NCI-H2196 treated with DMSO at 0.1 percent for 48 hours (cell line): ENCODE measurements around the gene CMSS1.
"Not testable (repeated sequence)": the region's sequence is repeated elsewhere in the genome, so short reads cannot be mapped to it uniquely, and the experiment has no call there.

Experiments
- DNase-seq: peaks from one replicate; lab custom pipeline; 2025; ENCODE audit not compliant: unreplicated experiment; lab: John Stamatoyannopoulos, UW

CMSS1 gene

DNA sequence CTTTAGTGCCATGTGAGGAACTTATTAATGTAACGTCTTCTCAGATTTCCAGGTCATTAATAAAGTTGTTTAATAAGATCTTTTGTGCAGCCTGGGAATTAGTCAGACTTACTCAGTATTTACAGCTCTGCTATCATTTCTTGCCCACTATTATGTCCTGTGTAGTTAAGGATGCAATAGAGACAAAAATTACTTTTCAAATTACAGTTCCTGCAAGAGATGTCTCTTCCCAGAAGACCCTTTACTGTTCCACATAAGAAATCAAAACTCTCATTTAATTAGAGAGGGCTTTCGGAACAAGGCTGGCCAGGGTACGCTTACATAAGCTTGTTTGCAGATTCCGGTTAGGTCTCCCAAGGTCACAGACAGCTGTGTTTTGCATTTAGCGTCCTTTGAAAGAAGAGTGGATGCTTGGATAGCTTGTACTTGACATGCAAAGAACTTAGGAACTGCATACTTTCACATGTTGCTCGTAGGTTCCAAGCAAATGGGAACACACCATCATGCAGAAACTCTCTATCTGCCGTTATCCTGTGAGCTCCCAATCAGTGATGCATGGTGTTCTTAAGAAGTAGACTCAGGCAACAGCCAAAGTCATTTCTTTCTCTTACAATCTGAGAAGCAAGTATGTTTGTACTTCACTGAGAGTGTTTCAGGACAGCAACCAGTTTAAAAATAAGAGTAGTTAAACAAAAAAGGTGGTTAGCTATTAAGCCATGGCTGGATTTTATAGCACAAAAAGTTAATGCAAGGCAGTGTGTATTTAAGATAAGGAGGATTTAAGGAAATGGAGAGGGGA is 259.3 kb downstream of the CMSS1 start:
- DNase-seq: no peak

DNA sequence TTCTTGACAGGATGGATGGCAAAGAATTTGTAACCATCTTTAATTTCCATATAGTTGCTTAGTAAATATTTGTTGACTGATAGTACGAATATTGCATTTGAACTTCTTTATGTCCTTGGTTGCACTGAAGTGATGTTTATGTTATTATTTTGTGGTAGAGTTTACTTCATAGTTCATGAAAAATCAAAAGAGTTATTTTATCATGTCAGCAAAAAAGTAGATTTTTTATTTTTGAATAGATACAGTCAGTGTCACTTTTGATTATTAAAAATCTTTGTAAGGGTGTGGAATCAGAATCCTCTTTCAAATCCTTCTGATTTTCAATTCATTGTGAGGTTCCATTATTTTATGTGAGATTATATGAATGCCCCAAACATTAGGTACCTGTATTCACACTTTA is 261.7 kb downstream of the CMSS1 start:
- no peak for DNase-seq

DNA sequence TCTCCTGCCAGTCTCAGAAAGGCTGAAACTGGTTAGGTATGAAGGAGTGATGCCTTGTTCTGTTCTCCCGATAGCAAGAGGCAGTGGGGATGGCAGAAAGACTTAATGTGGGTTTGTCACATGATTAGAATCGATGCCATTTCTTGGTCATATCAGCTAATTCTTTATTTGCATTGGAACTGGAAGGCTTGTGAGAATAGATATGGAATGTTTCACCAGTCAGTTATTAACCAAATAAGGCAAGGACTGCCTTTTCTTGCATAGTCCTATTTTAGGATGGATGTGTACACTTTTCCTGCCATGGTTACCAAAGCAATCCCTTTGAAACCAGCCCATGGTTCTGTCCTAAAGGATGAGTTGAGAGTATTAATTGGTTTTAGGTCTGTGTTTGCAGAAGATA is 262.9 kb downstream of the CMSS1 start:
- DNase-seq: no peak

DNA sequence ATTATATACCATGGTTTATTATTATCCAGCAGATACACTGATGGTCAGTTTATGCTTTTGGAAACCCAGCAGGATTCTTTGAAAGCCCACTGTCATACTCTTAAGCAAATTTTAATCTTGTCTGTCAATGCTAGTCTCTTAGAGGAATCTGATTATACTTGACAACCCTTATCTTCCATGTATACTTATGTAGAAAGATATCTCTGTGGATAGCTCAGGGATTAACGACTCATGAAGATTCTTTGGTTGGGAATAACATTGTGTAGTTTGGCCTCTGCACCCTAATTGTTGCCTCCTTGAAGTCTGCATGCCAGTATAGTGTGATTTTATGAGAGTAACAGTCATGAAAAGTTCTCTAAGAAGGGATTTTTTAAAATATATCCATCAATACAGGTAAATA is 263.6 kb downstream of the CMSS1 start:
- DNase-seq: no peak

DNA sequence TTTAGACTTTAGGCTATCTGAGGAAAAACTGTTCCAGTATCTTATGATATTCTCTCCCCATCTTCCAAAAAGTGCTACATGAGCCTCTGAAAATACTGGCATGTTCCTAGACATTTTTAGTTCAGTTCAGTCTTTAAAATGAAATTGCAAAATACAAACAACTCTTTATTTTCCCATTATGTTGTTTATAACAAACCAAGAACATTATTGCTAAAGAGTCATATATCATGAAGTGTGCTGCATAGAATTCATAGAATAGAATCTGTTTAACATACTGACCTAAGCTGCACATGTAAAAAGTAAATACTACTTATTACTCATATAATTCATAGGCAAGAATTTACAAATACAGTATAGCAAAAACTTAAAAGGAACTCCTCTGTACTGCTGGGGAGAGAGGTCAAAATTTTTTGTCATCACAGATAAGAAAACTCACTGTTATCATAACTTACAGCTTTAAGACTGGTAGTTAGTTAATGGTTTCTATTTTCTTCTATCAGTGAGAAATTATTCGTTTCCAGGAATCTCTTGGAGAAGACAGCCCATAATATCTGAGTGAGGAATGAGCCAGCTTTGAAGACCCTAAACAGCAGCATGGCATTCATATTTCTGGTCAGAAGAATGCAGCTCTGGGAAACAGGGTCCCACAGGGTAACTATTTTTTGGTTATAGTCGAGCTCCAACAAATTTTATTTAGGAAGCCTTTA is 264.5 kb downstream of the CMSS1 start:
- no peak for DNase-seq

DNA sequence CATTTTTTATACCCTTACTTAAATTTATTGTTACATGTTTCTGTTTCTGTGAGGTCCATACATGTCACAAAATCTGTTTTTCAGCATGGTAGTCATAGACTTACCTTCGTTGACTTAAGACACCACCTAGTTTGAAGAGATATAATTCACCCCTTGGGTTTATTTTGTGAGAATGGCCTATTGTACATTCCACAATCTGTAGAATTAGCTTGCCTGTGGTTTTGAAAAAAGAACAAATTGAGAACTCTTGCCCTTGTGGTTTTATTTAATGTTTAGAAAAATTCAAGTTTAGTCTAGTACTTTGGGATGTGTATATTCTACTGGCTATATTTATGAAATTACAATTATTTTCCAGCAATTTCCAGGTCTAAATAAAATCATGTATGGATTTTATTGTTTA is 265.1 kb downstream of the CMSS1 start:
- no peak for DNase-seq

DNA sequence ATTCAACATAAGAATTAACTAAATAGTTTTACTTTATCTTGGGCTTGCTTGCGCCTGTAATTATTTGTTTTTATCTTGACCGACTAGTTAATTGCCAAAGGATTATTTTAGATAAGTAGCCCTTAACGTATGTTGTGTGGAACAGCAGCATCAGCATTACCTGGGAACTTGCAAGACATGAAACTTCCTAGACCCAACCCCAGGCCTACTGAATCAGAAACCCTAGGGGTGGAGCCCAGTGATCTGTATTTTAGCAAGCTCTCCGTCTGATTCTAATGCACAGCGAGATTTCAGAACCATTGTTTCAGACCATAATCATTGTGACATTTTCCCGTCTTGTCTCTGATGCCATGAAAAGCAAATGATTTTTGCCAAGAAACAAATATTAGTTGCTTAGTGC is 265.5 kb downstream of the CMSS1 start:
- no peak for DNase-seq

DNA sequence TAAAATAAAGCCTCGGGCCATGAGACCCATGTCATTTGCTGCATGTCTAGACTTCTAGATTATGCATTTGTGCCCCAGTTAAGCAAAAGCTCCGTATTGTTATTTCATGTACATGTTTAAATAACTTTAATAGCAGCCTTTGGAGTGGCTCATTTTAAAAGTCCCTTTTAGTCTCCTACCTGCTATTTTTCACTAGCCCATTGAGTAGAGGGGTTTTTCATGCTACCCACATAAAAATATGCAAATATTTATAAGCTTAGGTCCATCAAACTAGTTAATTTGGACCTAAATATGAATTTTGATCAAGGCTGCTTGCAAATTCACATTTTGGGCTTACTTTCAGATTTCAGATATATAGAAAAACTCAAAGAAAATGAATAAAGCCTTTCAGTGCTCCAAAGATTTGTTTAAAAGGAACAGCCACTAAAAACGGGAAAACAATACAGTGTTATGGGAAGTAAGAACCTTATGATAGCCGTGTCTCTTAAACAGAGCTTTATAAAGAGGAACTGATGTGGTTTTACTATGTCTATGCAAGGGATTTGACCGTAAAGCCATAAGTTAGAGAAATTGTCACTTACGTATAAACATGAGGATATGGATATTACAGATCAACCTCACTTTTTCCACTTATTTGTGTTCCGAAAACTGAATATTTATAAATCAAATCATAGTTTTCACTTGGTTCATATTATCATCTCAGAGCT is 266.6 kb downstream of the CMSS1 start:
- DNase-seq: no peak

DNA sequence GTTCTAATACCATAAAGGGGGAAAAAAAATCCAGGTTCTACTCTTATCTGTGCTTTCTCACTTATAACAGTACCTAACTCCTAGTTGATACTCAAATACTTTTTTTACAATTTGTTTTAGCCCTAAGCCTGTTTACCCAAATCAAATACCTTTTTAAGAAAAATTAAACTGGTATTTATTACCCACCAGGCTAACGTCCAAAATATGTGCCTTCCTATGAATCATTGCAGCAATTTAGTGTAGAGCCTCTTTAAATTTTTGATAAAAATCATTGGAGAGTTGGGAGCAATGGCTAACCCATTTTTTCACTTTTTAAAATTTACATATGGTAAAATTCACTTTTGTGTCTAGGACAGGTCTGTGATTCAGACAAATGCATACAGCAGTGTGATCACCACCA is 268.7 kb downstream of the CMSS1 start:
- no peak for DNase-seq

DNA sequence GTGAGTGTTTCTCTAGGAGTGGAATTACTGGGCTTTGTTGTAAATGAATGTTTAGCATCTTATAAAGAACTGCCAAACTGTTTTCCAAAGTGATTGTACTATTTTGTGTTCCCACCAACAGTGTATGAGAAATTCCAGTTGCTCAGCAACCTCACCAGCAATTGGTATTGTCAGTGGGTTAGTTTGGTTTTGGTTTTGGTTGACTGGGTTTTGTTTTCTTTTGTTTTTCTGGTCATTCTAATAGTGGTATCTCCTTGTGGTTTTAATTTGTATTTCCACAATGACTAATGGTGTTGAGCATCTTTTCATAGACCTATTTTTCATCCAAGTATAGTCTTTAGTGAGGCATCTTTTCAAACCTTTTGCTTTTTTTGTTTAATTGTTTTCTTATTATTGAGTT is 269.5 kb downstream of the CMSS1 start:
- no peak for DNase-seq

DNA sequence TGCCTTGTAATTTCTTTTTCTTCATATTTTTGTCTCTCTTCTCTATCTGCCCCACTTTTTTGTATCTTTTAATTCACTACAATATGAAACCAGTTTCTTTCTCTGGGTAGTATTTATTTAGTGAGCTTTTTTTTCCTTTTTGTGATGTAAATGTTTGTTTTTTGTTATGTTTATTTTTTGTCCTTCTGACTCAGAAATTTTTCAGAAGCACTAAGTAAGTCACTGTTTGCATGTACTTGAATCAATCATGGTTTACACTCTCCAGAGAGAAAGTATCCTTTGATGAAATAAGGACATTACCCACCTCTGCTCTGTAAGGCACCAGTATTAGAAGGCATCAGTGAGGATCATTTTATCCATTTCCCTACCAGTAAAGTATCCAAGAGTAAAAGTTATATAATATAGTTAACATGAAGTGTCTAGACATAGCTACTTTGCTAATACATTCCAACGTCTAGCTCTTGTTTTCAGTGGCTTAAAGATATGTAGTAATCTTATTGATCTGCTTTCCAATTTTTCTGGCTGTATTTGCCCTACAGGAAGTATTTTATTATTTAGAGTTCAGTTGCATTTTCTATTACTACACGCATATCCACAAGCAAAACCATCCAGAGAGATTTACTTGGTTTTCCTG is 271.2 kb downstream of the CMSS1 start:
- no peak for DNase-seq

DNA sequence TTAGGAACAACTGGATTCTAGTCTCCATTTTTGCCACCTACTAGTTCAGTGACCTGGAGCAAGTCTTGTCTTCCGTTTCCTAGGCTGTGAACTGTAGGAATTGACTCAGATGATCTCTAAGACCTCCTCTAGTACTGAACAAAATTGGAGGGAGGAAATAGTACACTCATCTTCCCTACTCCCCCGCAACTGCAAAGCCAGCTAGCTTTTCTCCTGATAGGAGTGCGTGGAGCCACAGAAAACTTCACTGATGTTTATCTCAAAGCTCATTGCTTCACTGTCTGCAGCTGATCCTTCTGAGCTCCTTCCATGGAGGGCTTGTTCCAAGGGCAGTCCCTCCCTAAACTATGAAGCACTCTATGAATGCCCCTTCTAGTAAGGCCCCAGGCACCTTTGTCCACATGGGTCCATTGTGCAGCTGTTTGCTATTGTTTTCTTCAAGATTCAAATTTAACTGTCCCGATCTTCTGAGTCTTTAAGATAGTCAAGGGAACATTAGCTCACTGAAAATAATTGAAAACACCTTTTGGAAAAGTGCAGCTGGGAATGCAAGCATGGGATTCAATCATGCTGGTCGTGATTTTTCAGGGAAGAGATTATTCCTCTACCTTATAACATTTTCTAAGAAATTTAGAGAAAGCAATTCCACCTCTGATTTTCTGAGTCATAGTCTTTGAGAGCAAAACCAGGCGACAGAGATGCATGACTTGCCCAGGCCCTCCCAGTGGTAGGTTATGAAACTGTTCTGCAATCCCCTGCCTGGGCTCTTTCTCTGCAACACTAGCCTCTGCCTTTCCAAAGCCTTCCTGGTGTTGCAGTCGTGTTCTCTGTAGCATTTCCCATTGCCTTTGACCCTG is 272.4 kb downstream of the CMSS1 start:
- no peak for DNase-seq

DNA sequence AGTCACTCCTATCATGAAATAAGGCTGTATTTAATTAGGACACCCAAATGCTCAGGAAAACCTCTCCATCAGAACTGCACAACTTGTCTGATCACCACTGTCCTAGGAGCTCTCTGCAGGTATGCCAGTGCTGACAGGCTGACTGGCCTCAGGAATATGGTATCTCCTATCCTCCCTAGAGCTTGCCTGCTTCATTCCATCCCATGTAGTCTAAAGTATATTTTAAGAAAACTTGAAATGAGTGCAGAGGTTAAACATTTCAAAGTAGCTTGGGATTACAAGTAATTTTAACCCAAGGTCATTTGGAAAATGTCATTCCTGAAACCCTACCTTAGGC is 273.0 kb downstream of the CMSS1 start:
- no peak for DNase-seq

DNA sequence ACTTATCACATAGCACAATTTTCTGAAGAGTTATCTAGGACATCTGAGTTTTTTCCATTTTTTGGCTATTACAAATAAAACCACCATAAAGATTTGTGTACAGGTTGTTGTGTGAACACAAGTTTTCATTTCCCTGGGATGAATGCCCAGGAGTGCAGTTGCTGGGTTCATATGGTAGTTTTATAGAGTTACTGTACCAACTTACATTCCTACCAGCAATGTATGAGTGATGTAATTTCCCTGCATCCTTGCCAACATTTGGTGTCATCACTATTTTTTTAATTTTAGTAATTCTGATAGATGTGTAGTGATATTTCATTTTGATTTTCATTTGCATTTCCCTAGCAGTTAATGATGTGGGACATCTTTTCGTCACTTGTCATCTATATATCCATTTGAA is 276.2 kb downstream of the CMSS1 start:
- no peak for DNase-seq

DNA sequence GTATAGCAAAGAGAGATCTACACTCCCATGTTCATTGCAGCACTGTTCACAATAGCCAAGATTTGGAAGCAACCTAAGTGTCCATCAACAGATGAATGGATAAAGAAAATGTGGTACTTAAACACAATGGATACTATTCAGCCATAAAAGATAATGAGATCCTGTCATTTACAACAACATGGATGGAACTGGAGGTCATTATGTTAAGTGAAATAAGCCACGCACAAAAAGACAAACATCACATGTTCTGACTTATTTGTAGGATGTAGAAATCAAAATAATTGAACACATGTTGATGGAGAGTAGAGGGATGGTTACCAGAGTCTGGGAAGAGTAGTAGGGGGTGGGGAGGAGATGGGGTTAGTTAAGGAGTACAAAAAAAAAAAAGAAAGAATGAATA is 278.6 kb downstream of the CMSS1 start:
- not testable (repeated sequence) for DNase-seq

DNA sequence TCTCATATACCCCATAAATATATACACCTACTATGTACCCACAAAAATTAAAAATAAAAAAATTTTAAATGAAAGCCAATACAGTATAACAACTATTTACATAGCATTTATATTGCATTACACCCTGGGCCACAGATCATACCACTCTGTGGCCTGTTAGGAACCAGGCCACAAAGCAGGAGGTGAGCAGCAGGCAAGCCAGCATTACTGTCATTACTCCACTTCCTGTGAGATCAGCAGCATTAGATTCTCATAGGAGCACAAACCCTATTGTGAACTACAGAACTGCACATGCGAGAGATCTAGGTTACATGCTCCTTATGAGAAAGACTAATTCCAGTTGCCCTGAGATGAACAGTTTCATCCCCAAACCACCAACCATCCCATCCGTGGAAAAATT is 279.2 kb downstream of the CMSS1 start:
- no peak for DNase-seq

DNA sequence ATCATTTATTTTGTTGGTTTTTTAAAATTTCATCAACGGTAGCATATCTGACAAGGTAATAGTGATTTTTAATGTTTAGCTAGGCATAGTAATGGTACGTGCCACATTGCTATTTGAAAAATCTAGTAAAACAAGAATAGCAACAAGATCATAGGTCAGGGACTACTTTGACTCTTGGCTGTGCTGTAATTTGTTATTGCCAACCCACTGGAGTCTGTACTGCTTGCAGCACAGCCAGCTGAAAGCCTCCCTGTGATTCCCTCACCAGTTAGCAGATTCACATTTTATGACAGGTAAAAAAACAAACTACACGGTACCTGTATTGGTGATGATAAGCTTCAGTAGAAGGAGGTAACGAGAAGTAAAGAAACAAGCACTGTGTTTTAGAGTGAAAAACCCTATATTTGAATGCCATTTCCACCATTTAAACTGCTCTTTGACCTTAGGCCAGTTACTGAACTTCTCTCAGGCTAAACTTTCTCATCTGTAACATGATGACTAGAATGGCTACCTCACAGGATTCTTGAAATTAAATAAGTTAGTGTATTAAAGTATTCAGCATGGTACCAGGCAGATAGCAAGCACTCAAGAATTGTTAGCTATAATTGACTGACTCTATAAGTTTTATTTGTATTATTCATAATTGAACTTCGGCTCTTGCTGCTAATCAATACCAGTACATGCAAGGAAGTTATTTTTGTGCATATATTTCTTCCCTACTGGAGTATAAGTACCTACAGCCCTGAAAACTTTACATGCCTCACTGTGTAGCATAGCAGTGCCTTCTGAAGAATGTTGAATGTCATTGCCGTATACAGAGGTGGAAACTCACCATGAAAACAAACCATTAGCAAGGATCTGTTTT is 280.5 kb downstream of the CMSS1 start:
- no peak for DNase-seq

DNA sequence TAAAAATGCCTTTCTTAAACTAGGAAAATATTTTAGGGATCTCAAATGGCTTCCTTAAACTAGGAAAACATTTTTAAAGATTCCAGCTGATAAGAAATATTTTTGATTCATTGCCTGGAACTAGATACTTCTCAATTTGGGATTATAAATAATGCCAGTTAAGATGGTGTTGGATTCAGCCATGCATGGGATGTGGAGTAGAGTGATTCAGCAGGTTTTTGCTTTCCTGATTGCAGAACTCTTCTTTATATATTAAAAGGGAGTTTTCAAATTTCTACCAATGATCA is 281.1 kb downstream of the CMSS1 start:
- DNase-seq: no peak

DNA sequence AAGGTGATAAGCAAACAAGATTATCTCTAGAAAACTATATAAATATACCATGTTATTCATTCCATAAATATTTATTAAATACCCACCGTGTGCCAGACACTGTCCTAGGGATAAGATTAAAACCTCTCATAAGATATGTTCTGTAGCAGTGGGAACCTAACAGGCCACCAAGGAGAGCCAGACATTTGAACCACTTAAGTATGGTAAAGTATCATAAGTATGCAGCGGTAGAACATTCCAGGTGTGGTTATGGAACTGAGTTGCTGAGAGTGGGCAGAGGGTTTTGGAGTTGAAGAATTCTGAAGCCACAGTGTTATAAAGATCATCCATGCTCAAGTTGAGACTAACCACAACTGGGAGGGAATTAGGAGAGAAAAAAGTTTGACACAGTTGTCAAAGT is 282.0 kb downstream of the CMSS1 start:
- no peak for DNase-seq

DNA sequence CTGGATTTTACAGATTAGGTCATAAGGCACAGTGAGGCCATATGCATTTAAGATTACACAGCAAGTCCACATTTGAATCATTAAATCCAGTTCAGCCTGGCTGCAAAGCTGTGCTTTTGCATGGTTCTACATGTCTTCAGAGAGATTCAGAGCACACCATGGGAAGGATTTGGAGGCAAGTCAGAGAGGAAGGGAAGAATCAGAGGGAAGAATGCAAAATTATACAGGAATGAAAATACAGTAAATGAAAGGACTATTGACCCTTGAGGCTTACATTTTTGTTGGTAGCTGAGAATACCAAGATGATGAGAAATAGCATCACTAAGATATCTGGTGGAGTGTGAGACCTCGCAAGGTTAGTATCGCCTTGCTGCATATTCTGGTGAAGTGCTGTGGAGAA is 282.8 kb downstream of the CMSS1 start:
- DNase-seq: no peak
